ENCODE results near the gene TPH1. TPM values are rescaled to one million over a fixed set of nuclear protein-coding genes. Genes with fewer than 3 reads are reported as not detected.

Gene TPH1
- total RNA-seq, 4 donors from 2014 or later, result 9.1 to 18.6 (median 12.6) TPM

DNA sequence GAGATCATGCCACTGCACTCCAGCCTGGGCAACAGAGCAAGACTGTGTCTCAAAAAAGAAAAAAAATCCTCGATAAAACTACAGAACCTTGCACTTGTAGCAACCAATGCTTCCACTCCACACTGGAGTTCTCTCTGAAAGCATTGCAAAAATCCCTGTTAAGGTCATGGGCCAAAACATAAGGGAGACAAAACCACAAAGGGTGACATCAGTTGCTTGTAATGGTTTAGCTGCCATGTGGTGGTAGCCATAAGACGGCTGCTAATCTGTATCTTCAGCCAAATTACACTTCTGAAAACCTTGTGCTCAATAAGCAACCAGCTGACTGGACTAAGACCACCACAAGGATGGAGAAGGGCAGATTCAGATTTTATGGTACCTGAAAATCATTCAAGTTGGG is 20.6 kb upstream of the TPH1 start:
- Histone ChIP-seq H3K9me3 (no peaks in the 10 kb centered on the region), H3K4me3 (no peak overlapping the region), H3K36me3 (no peaks in the 10 kb centered on the region), H3K27me3 (no peaks in the 10 kb centered on the region), H3K27ac (no peak overlapping the region), H3K4me1 (no peaks in the 10 kb centered on the region)
- TF ChIP-seq, protein P1, sequence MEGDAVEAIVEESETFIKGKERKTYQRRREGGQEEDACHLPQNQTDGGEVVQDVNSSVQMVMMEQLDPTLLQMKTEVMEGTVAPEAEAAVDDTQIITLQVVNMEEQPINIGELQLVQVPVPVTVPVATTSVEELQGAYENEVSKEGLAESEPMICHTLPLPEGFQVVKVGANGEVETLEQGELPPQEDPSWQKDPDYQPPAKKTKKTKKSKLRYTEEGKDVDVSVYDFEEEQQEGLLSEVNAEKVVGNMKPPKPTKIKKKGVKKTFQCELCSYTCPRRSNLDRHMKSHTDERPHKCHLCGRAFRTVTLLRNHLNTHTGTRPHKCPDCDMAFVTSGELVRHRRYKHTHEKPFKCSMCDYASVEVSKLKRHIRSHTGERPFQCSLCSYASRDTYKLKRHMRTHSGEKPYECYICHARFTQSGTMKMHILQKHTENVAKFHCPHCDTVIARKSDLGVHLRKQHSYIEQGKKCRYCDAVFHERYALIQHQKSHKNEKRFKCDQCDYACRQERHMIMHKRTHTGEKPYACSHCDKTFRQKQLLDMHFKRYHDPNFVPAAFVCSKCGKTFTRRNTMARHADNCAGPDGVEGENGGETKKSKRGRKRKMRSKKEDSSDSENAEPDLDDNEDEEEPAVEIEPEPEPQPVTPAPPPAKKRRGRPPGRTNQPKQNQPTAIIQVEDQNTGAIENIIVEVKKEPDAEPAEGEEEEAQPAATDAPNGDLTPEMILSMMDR (IDR thresholded peaks at IDR 0.05), result no peak
- no peak for TF ChIP-seq POLR2A (IDR thresholded peaks at IDR 0.05)
- DNase-seq, result no peak

DNA sequence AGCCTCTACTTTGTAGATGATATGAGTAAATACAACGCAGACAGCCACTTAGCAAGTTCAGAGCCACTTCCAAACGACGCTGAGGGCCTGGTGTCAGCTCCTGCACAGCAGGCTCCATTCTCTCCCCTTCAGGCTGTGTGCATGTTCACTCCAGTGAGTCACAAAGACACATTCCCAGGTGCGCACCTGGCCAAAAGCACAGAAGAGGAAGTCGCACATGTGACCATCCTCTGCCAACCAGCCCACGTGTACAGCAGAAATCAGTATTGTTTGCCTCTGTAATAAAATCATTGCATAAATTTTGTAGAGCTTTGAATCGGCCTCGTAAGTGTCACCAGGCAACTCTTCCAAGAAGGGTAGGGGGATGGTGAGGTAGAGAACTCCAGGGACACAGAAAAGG is 19.5 kb upstream of the TPH1 start:
- no peak for DNase-seq
- H3K27ac ChIP-seq, result no peak overlapping the region
- no peak for TF ChIP-seq POLR2A (IDR thresholded peaks at IDR 0.05)
- TF ChIP-seq, protein P1 (IDR thresholded peaks at IDR 0.05), result no peak

DNA sequence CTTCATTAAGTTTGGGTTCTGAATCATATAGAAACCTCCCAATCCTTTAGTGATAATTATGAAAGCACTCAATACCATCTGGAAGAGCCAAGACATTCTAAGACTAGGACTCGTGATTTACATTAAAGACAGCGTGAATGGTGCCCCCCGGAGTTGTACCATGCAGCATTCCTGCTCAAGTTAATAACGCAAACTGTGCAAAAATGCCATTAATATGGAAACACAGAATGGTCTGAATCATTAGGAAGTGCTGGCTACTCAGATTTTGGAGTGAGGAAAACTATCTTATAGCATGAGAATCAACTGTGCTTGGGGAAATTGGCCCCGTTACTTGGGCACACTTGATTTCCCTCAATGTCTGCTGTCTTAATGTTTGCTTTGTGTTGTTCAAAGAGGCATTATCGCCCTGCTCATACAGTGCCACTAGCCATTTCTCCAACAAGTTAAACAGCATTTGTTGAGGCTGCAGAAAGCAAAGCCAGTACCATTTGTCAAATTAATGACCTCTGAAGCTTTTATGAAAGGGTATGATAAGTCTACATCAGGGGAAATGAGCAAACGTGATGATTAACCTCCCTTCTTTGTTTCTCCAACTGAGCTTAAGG is 18.5 kb upstream of the TPH1 start:
- Histone ChIP-seq H3K4me3 (no peak overlapping the region), H3K27me3 (no peaks in the 10 kb centered on the region), H3K36me3 (no peaks in the 10 kb centered on the region), H3K27ac (no peak overlapping the region), H3K9me3 (no peaks in the 10 kb centered on the region), H3K4me1 (no peaks in the 10 kb centered on the region)
- TF ChIP-seq, protein P1 (IDR thresholded peaks at IDR 0.05), result no peak
- no peak for TF ChIP-seq POLR2A (IDR thresholded peaks at IDR 0.05)
- DNase-seq, result no peak

More for the DNA sequence above, 19.5 kb upstream of the TPH1 start:
- Histone ChIP-seq H3K9me3 (no peaks in the 10 kb centered on the region), H3K27me3 (no peaks in the 10 kb centered on the region), H3K4me3 (no peak overlapping the region), H3K4me1 (no peaks in the 10 kb centered on the region), H3K36me3 (no peaks in the 10 kb centered on the region)

DNA sequence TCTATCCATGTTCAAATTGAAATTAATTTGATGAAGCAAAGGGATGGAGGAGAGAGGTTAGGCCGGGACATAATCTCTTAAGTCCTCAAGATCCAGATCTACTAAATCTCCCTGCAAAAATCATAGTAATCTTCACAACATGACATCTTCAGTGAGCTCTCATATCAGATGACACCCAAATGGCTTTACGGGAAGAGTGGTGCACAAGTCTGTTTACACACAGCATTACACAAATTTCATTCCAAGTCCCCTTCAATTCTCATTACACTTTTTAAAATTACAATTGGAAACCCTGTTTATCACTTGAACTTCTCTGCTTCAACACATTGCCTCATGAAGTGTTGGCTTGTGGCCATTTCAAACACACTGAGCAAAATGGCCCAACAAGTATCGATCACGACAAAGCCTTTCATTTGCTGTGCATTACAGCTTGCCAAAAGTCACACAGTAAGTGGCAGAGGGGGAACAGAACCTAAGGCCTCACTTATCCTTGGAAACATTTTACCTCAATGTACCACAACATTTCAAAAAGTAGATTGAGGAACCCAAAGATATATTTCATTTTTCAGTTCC is 17.9 kb upstream of the TPH1 start:
- DNase-seq, result no peak
- Histone ChIP-seq H3K36me3 (no peaks in the 10 kb centered on the region), H3K4me3 (no peak overlapping the region), H3K9me3 (no peaks in the 10 kb centered on the region), H3K4me1 (no peaks in the 10 kb centered on the region), H3K27ac (no peak overlapping the region), H3K27me3 (no peaks in the 10 kb centered on the region)
- TF ChIP-seq, protein P1 (IDR thresholded peaks at IDR 0.05), result no peak
- TF ChIP-seq POLR2A (IDR thresholded peaks at IDR 0.05), result no peak

DNA sequence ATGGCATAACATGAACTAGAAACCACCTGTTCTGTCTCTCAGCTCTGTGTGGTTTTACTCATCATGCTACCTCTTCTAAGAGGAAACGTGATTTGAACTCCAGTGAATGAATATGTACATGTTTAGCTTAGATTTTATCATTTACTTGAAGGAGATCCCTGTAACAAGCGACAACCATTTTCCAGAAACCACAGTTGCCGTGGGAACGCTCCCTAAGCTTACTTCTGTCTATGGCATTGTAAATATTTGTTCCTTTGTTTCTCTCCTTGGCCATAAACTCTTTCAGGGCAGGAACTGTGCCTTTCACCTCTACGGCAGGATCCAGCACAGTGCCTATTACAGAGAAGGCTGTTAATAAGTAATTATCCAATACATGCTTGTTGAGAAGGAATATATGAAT is 17.1 kb upstream of the TPH1 start:
- H3K27ac ChIP-seq, result no peak overlapping the region
- TF ChIP-seq, protein P1 (IDR thresholded peaks at IDR 0.05), result no peak
- TF ChIP-seq POLR2A (IDR thresholded peaks at IDR 0.05), result no peak
- no peaks in the 10 kb centered on the region for H3K4me1 ChIP-seq
- DNase-seq, result no peak
- H3K9me3 ChIP-seq, result no peaks in the 10 kb centered on the region
- no peaks in the 10 kb centered on the region for H3K36me3 ChIP-seq
- H3K27me3 ChIP-seq, result no peaks in the 10 kb centered on the region
- no peak overlapping the region for H3K4me3 ChIP-seq

Measured in Peyer's patch (tissue), 4 donors.